Motor neuron (in vitro differentiated cells): Measurements from ENCODE around the gene TNRC18. TPM values are rescaled to one million over a fixed set of nuclear protein-coding genes. Genes with fewer than 3 reads are reported as not detected.

Experiments
- ATAC-seq, 8 experiments: fragments of 200-7000 bp; cut with Tn5 transposase; replicated peaks in 6 of 8; 2 replicates each; pipeline ENCODE4 v1.8.0; 2021; ENCODE audit warnings: mild to moderate bottlenecking in 8 of 8, moderate library complexity in 8 of 8
- H3K27ac ChIP-seq, 2 donors: fragments of 250-450 bp; sonication (Bioruptor Pico); 2 replicates each; pipeline ENCODE4 v1.9.0; 2021; ENCODE audit warnings: antibody characterized with exemption in 2 of 2, mild to moderate bottlenecking in 2 of 2, moderate library complexity in 1 of 2
- H3K4me1 ChIP-seq, 2 donors: fragments of 250-450 bp; sonication (Bioruptor Pico); replicated peaks in 1 of 2; 2 replicates each; pipeline ENCODE4 v1.6.1; 2021; ENCODE audit warnings: antibody characterized with exemption in 2 of 2, mild to moderate bottlenecking in 2 of 2, moderate library complexity in 1 of 2
- H3K4me3 ChIP-seq, 5 donors: fragments of 250-450 bp; sonication (Bioruptor Pico); 2 replicates each; pipeline ENCODE4 v1.9.0; 2021; ENCODE audit warnings: antibody characterized with exemption in 5 of 5, mild to moderate bottlenecking in 5 of 5, moderate library complexity in 4 of 5
- WGBS, 10 experiments: fragments of 450-650 bp; shearing (Covaris generic); methylation state at CpG; one replicate each; pipeline ENCODE4 v1.0.0; 2022; 5-methylcytosine and 5-hydroxymethylcytosine counted together
- in situ Hi-C, 9 experiments: fragments of 400-800 bp; cut with MboI; loops; one replicate each; pipeline ENCODE4 v1.15.0; 2021; ENCODE audit warnings: low sequenced_read_pairs in 9 of 9, low pct_unique_long_range_greater_than_20kb in 2 of 9; ENCODE audit not compliant: unreplicated experiment in 9 of 9
- total RNA-seq, 8 experiments: library from RNA; unstranded; fragments of 300-600 nt; gene quantifications; 2 replicates each; pipeline versions ENCODE4 v1.2.3 to v1.2.4, GENCODE V29; 2022

Gene TNRC18
- total RNA-seq, 8 experiments from 2014 or later: 12.1 to 127 (median 45.8) TPM

GRCh38 chr7:5422396-5423305 is 983 bp downstream of the TNRC18 start:
- peak overlapping the region; percentile 94 to 95 for H3K27ac ChIP-seq
- WGBS, 10 experiments: 0 to 20% (median 0%) methylated on average over 1 to 12 of the region's 56 CpGs; no CpG with 5 or more reads in 3 of the 10 experiments
- peaks cover 7 to 11% of the 10 kb centered on the region in 2 donors for H3K4me1 ChIP-seq
- peak overlapping the region; percentile 72 to 88 (median 78) for H3K4me3 ChIP-seq
- in situ Hi-C loops: no loop called here
- no peak for ATAC-seq

- peak overlapping the region; percentile 94 to 95 for H3K27ac ChIP-seq
- peaks cover 9 to 14% of the 10 kb centered on the region in 2 donors for H3K4me1 ChIP-seq
Measured at GRCh38 chr7:5421714-5422395, 1.8 kb downstream of the TNRC18 start.

GRCh38 chr7:5420881-5421713 is 2.5 kb downstream of the TNRC18 start:
- peak in 2 of 8 experiments; percentile 1 to 2 for ATAC-seq
- Histone ChIP-seq H3K27ac (peak overlapping the region; percentile 94 to 95), H3K4me1 (peaks cover 9 to 14% of the 10 kb centered on the region in 2 donors), H3K4me3 (peak overlapping the region; percentile 72 to 88 (median 78))
- in situ Hi-C loops: no loop called here
- WGBS, 10 experiments: 0 to 20% (median 0%) methylated on average over 1 to 22 of the region's 93 CpGs; no CpG with 5 or more reads in 3 of the 10 experiments

More at GRCh38 chr7:5421714-5422395, 1.8 kb downstream of the TNRC18 start:
- no peak for ATAC-seq
- in situ Hi-C loops: no loop called here
- peak overlapping the region; percentile 72 to 88 (median 78) for H3K4me3 ChIP-seq
- WGBS, 10 experiments: 0 to 3% (median 0%) methylated on average over 5 to 21 of the region's 42 CpGs; no CpG with 5 or more reads in 5 of the 10 experiments

GRCh38 chr7:5420067-5420880 is 3.4 kb downstream of the TNRC18 start:
- Histone ChIP-seq H3K4me1 (peaks cover 9 to 14% of the 10 kb centered on the region in 2 donors), H3K27ac (peak overlapping the region; percentile 94 to 95), H3K4me3 (peak overlapping the region; percentile 72 to 88 (median 78))
- no peak for ATAC-seq
- in situ Hi-C loops: no loop called here
- WGBS, 10 experiments: 0% methylated on average over 3 to 6 of the region's 85 CpGs; no CpG with 5 or more reads in 7 of the 10 experiments

GRCh38 chr7:5419539-5420066 is 4.0 kb downstream of the TNRC18 start:
- in situ Hi-C loops: no loop called here
- H3K4me1 ChIP-seq: peaks cover 9 to 14% of the 10 kb centered on the region in 2 donors
- no peak for ATAC-seq
- peak overlapping the region; percentile 72 to 88 (median 78) for H3K4me3 ChIP-seq
- H3K27ac ChIP-seq: peak overlapping the region; percentile 94 to 95
- WGBS, 10 experiments: 0 to 5% (median 0%) methylated on average over 3 to 6 of the region's 40 CpGs; no CpG with 5 or more reads in 6 of the 10 experiments

GRCh38 chr7:5418285-5418582 is 5.4 kb downstream of the TNRC18 start:
- Histone ChIP-seq H3K4me1 (peaks cover 9 to 14% of the 10 kb centered on the region in 2 donors), H3K27ac (peak overlapping the region; percentile 94 to 95), H3K4me3 (peak overlapping the region; percentile 72 to 88 (median 78))
- in situ Hi-C loops: no loop called here
- 7 to 40% (median 23%) methylated on average over 1 to 5 of the region's 6 CpGs; no CpG with 5 or more reads in 3 of the 10 experiments for WGBS, 10 experiments
- peak in 6 of 8 experiments; percentile 2 to 28 (median 20) for ATAC-seq

- Histone ChIP-seq H3K4me3 (peak overlapping the region in 3 of 5 donors; percentile 72 to 80 (median 78)), H3K4me1 (peaks cover 9 to 14% of the 10 kb centered on the region in 2 donors), H3K27ac (peak overlapping the region in 1 of 2 donors; percentile 95)
- in situ Hi-C loops: no loop called here
- peak in 1 of 8 experiments; percentile 32 for ATAC-seq
- 33 to 100% (median 81%) methylated on average over 1 to 10 of the region's 15 CpGs for WGBS, 10 experiments
Measured at GRCh38 chr7:5417106-5418071, 6.2 kb downstream of the TNRC18 start.

GRCh38 chr7:5414916-5415315 is 8.7 kb downstream of the TNRC18 start:
- Histone ChIP-seq H3K4me1 (peaks cover 9 to 14% of the 10 kb centered on the region in 2 donors), H3K27ac (no peak overlapping the region), H3K4me3 (no peak overlapping the region)
- in situ Hi-C loops: no loop called here
- 70 to 100% (median 83%) methylated on average over 1 to 3 of the region's 4 CpGs; no CpG with 5 or more reads in 5 of the 10 experiments for WGBS, 10 experiments
- no peak for ATAC-seq

GRCh38 chr7:5413449-5413786 is 10.2 kb downstream of the TNRC18 start:
- Histone ChIP-seq H3K27ac (no peak overlapping the region), H3K4me1 (peaks cover 8 to 10% of the 10 kb centered on the region in 2 donors), H3K4me3 (no peak overlapping the region)
- peak in 2 of 8 experiments; percentile 7 to 9 for ATAC-seq
- in situ Hi-C loops: no loop called here
- 40 to 100% (median 90%) methylated on average over 1 to 5 of the region's 6 CpGs; no CpG with 5 or more reads in 2 of the 10 experiments for WGBS, 10 experiments

GRCh38 chr7:5408777-5409176 is 14.9 kb downstream of the TNRC18 start:
- H3K27ac ChIP-seq: no peak overlapping the region
- no peak overlapping the region for H3K4me3 ChIP-seq
- ATAC-seq: peak in 3 of 8 experiments; percentile 16 to 58 (median 54)
- WGBS, 10 experiments: 20 to 96% (median 58%) methylated on average over 2 to 4 of the region's 4 CpGs; no CpG with 5 or more reads in 2 of the 10 experiments
- H3K4me1 ChIP-seq: peaks cover 17 to 24% of the 10 kb centered on the region in 2 donors
- in situ Hi-C loops: no loop called here
